ENCODE data around the gene SGK1. TPM values are rescaled to one million over a fixed set of nuclear protein-coding genes. Genes with fewer than 3 reads are reported as not detected.

Gene SGK1
- 10 to 100 TPM; 39.7 to 41.0 TPM for total RNA-seq

DNA sequence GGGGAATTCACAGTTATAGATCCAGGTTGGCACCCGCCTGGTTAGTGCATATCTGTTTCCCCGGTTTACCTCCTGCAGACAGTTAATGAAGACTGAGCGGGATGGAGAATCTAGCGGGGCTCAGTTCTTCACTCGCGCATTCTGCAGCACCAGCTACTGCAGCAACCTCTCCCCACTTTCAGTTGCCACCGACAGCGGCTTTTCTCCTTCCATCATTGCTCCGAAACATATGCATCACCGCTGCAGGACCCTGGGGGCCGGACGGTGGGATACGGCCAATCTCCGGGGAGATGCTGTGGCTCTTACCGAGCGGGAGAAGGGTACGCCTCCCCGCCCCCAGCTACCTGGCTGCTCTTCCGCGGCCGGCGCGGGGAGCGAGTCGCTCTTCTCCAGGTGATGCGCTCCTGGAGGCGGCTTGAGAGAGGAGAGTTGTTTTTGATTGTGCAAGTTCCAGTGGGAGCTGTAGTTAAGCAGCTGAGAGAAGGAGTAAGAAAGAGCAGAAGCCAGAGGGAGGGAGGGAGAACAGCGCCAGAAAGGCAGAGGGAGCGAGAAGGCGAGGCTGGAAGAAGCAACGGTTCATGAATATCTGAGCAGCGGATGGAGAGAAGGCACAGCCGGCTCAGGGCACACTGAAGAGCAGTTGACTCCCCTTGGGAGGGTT is at the start of gene SGK1:
TSS of gene SGK1 (minus strand) at position 642 of the 661 bp plus-strand sequence. CDS start 652 bp downstream, outside the sequence.
- intact Hi-C loops (cut with micrococcal nuclease): loop anchor here (1.0 to 2.0 kb wide), 2 partner anchors 70 to 143 kb away; no protein-coding TSS in a partner anchor
- POLR2A ChIA-PET: interaction anchor here (0.6 to 1.5 kb wide), 3 partner anchors 11 to 120 kb away, joined by 4 read pairs; no protein-coding TSS in a partner anchor

GRCh38 chr6:134363323-134364039 is 45.6 kb upstream of the SGK1 start:
- CTCF ChIA-PET: interaction anchor here (1.1 to 1.3 kb wide), 2 partner anchors 11 to 14 kb away, joined by 3 to 4 read pairs; no protein-coding TSS in a partner anchor
- intact Hi-C loops (cut with micrococcal nuclease): no loop called here
- H3K36me3 Mint-ChIP-seq: no peaks in the 10 kb centered on the region
- POLR2A ChIA-PET: no interaction called here
- no peak overlapping the region for H3K4me3 Mint-ChIP-seq
- H3K9me3 Mint-ChIP-seq: no peaks in the 10 kb centered on the region
- no peak for DNase-seq
- H3K4me1 Mint-ChIP-seq (ENCODE audit: low read depth): peaks cover 2% of the 10 kb centered on the region
- H3K27ac Mint-ChIP-seq: no peak overlapping the region
- H3K27me3 Mint-ChIP-seq: no peaks in the 10 kb centered on the region

More for the DNA sequence above, at the start of gene SGK1:
- H3K4me1 Mint-ChIP-seq (ENCODE audit: low read depth): peaks cover 15% of the 10 kb centered on the region
- CTCF ChIA-PET: interaction anchor here (1.4 to 1.8 kb wide), 2 partner anchors 30 to 139 kb away, joined by 4 to 5 read pairs; no protein-coding TSS in a partner anchor
- no peak within 1 kb of the TSS for H3K27ac Mint-ChIP-seq
- peaks cover 13% of the 10 kb centered on the region for H3K27me3 Mint-ChIP-seq
- peak; percentile 32 for DNase-seq
- H3K4me3 Mint-ChIP-seq: peak within 1 kb of the TSS; percentile 73
- H3K36me3 Mint-ChIP-seq: no peaks in the 10 kb centered on the region
- peaks cover 4% of the 10 kb centered on the region for H3K9me3 Mint-ChIP-seq

GRCh38 chr6:134361011-134361410 is 43.1 kb upstream of the SGK1 start:
- Mint-ChIP-seq H3K9me3 (peaks cover 9% of the 10 kb centered on the region), H3K27ac (no peak overlapping the region), H3K36me3 (no peaks in the 10 kb centered on the region), H3K27me3 (no peaks in the 10 kb centered on the region), H3K4me1 (ENCODE audit: low read depth) (peaks cover 5% of the 10 kb centered on the region), H3K4me3 (no peak overlapping the region)
- ChIA-PET CTCF (no interaction called here), POLR2A (no interaction called here)
- no peak for DNase-seq
- intact Hi-C loops (cut with micrococcal nuclease): no loop called here

DNA sequence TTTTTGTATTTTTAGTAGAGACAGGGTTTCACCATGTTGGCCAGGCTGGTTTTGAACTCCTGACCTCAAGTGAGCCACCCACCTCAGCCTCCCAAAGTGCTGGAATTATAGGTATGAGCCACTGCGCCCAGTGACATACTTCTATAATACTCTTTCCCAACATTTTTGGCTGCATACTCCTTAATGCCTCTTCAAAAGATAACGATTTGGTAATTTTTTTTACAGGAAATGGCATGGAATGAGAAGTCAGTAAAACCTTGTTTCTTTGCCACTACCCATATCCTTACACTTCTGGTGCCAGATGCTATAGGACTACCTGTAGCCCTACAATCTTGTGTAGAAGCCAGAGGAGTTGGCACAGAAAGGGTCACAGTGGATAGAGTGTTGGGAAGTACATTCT is 41.4 kb upstream of the SGK1 start:
- intact Hi-C loops (cut with micrococcal nuclease): no loop called here
- H3K27ac Mint-ChIP-seq: no peak overlapping the region
- H3K4me3 Mint-ChIP-seq: no peak overlapping the region
- ChIA-PET POLR2A (no interaction called here), CTCF (no interaction called here)
- H3K36me3 Mint-ChIP-seq: no peaks in the 10 kb centered on the region
- DNase-seq: no peak
- H3K4me1 Mint-ChIP-seq (ENCODE audit: low read depth): peaks cover 5% of the 10 kb centered on the region
- H3K27me3 Mint-ChIP-seq: no peaks in the 10 kb centered on the region
- peaks cover 18% of the 10 kb centered on the region for H3K9me3 Mint-ChIP-seq

- no peak for DNase-seq
- no peak overlapping the region for H3K4me3 Mint-ChIP-seq
- no peaks in the 10 kb centered on the region for H3K36me3 Mint-ChIP-seq
- ChIA-PET CTCF (interaction anchor here (0.7 kb wide), 1 partner anchor 179 kb away, joined by 3 read pairs; no protein-coding TSS in a partner anchor), POLR2A (no interaction called here)
- intact Hi-C loops (cut with micrococcal nuclease): no loop called here
- H3K27ac Mint-ChIP-seq: no peak overlapping the region
- H3K27me3 Mint-ChIP-seq: no peaks in the 10 kb centered on the region
- H3K4me1 Mint-ChIP-seq (ENCODE audit: low read depth): peaks cover 11% of the 10 kb centered on the region
- peaks cover 18% of the 10 kb centered on the region for H3K9me3 Mint-ChIP-seq
Observed at GRCh38 chr6:134358320-134358719, 40.4 kb upstream of the SGK1 start.

DNA sequence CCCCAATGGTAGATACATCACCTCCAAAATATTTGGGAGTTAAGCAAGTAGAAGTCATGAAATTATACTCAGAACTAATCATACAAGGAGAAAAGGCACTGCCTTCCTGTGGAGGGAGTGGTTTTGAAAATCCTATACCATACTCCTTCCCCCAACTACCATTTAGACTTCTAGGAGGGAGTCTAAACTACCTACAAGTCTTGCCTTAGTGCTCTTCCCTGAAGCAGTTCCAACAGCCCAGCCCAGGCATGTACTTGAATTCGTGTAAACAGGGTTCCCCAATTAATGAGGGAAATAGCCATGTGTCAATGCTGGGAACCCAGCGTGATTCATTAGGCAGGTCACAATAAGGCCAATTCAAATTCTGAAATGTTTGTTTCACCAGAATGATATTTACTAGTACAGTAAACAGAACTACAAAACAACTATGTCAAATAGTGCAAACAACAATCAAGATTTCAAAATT is 39.1 kb upstream of the SGK1 start:
- H3K4me3 Mint-ChIP-seq: no peak overlapping the region
- H3K36me3 Mint-ChIP-seq: no peaks in the 10 kb centered on the region
- ChIA-PET POLR2A (no interaction called here), CTCF (no interaction called here)
- H3K27ac Mint-ChIP-seq: no peak overlapping the region
- H3K27me3 Mint-ChIP-seq: no peaks in the 10 kb centered on the region
- no peak for DNase-seq
- H3K4me1 Mint-ChIP-seq (ENCODE audit: low read depth): peaks cover 24% of the 10 kb centered on the region
- intact Hi-C loops (cut with micrococcal nuclease): no loop called here
- H3K9me3 Mint-ChIP-seq: peaks cover 18% of the 10 kb centered on the region

DNA sequence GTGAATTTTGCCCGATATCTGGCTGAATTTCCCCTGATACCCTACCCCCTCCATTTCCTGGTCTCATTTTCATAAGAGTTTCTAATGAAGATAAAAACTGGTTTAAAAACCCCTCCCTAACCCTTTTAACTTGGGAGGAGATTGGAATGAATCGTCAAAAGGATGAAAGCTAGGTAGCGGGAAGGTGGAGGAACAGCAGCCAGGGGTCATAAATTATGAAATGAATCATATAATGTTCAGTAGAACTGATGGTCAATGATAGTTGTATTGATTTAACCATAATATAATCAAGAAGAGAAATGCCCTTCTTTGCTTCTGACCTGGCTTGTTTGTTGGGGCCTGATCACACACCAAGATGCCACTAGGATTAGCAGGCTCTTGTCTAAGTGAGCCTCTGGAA is 38.5 kb upstream of the SGK1 start:
- H3K36me3 Mint-ChIP-seq: no peaks in the 10 kb centered on the region
- no peaks in the 10 kb centered on the region for H3K27me3 Mint-ChIP-seq
- no peak overlapping the region for H3K4me3 Mint-ChIP-seq
- no peak for DNase-seq
- H3K9me3 Mint-ChIP-seq: peaks cover 18% of the 10 kb centered on the region
- intact Hi-C loops (cut with micrococcal nuclease): no loop called here
- H3K27ac Mint-ChIP-seq: no peak overlapping the region
- peaks cover 31% of the 10 kb centered on the region for H3K4me1 Mint-ChIP-seq (ENCODE audit: low read depth)
- CTCF ChIA-PET: no interaction called here
- POLR2A ChIA-PET: no interaction called here

GRCh38 chr6:134352786-134353480 is 35.0 kb upstream of the SGK1 start:
- Mint-ChIP-seq H3K36me3 (no peaks in the 10 kb centered on the region), H3K27me3 (no peaks in the 10 kb centered on the region), H3K4me1 (ENCODE audit: low read depth) (peaks cover 28% of the 10 kb centered on the region), H3K4me3 (no peak overlapping the region), H3K9me3 (peaks cover 18% of the 10 kb centered on the region), H3K27ac (no peak overlapping the region)
- CTCF ChIA-PET: interaction anchor here (0.7 to 1.4 kb wide), 5 partner anchors 10 to 1543 kb away, joined by 3 to 4 read pairs (median 4); no protein-coding TSS in a partner anchor
- peak; percentile 51 for DNase-seq
- POLR2A ChIA-PET: no interaction called here
- intact Hi-C loops (cut with micrococcal nuclease): loop anchor here (1.0 to 2.0 kb wide), 5 partner anchors 20 to 178 kb away; no protein-coding TSS in a partner anchor

GRCh38 chr6:134351615-134352474 is 33.9 kb upstream of the SGK1 start:
- peak overlapping the region; percentile 58 for H3K4me3 Mint-ChIP-seq
- H3K4me1 Mint-ChIP-seq (ENCODE audit: low read depth): peaks cover 28% of the 10 kb centered on the region
- DNase-seq: peak; percentile 25
- ChIA-PET POLR2A (interaction anchor here (1.2 to 1.4 kb wide), 2 partner anchors 29 to 174 kb away, joined by 3 to 4 read pairs; no protein-coding TSS in a partner anchor), CTCF (interaction anchor here (0.6 to 1.4 kb wide), 6 partner anchors 11 to 1542 kb away, joined by 3 to 7 read pairs (median 4); no protein-coding TSS in a partner anchor)
- no peaks in the 10 kb centered on the region for H3K36me3 Mint-ChIP-seq
- H3K27ac Mint-ChIP-seq: peak overlapping the region; percentile 26
- intact Hi-C loops (cut with micrococcal nuclease): loop anchor here (2.0 kb wide), 2 partner anchors 85 to 177 kb away; no protein-coding TSS in a partner anchor
- H3K9me3 Mint-ChIP-seq: peaks cover 18% of the 10 kb centered on the region
- no peaks in the 10 kb centered on the region for H3K27me3 Mint-ChIP-seq

DNA sequence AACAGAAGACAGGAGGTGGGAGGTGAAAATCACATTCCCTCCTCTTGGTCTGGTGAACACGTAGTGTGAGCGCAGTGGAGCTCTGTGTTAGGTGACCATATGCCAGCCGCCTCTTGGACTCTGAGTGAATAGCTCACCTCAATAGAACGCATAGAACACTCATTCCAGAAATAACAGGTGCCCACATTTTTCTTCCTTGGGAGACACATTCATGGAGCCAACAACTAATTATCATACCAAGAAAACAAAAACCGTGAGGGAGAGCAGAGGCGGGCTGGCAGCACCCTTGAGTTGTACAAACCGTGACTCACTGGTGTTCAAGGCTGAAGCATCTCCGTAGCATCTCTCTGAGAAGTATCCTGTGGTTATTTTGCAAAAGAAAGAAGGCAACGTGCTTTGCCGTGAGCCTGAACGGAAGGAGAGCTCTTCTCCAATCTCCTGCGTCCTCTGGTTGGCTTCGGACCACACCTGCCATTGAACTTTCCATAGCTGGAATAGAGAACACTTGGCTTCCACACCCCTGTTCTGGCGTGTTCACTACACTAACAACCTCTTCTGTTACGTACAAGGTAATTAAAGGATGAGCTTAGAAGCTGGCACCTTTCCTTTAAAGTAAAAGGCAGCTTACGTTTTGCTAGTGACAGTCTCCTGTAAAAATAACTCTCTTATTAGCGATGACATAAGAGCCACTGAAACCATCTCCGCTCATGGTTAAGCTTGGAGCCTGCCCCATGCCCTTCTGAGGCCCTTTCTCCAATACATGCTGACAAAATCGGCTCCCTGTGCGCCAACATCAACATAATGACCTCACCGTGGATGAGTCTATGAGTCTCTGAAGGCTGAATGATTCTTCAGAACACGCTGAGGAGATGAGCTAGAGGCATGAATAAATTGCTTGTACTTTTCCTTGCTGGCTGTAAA is 30.2 kb upstream of the SGK1 start:
- no peaks in the 10 kb centered on the region for H3K36me3 Mint-ChIP-seq
- H3K4me1 Mint-ChIP-seq (ENCODE audit: low read depth): peaks cover 20% of the 10 kb centered on the region
- CTCF ChIA-PET: interaction anchor here (0.9 kb wide), 1 partner anchor 287 kb away, joined by 3 read pairs; no protein-coding TSS in a partner anchor
- no peak overlapping the region for H3K4me3 Mint-ChIP-seq
- no peak for DNase-seq
- intact Hi-C loops (cut with micrococcal nuclease): no loop called here
- POLR2A ChIA-PET: interaction anchor here (0.5 kb wide), 1 partner anchor 102 kb away, joined by 4 read pairs; no protein-coding TSS in a partner anchor
- no peaks in the 10 kb centered on the region for H3K9me3 Mint-ChIP-seq
- no peak overlapping the region for H3K27ac Mint-ChIP-seq
- H3K27me3 Mint-ChIP-seq: no peaks in the 10 kb centered on the region

All from activated CD4-positive, alpha-beta memory T cell treated with anti-CD3 and anti-CD28 coated beads for 36 hours (primary cell).